SU-DHL-6 (cell line): ENCODE measurements around the gene ACTL8.

Experiments used
- CTCF ChIP-seq: fragments of 200-600 bp; sonication (generic); IDR thresholded peaks from one replicate; pipeline ENCODE4 v1.5.1; 2017; ENCODE audit warnings: antibody characterized with exemption, mild to moderate bottlenecking, low read length, moderate library complexity; ENCODE audit not compliant: insufficient read depth, poor library complexity, severe bottlenecking
- EZH2phosphoT487 ChIP-seq: fragments of 200-600 bp; sonication (generic), shearing (Covaris generic); conservative IDR thresholded peaks from 2 replicates; pipeline ENCODE4 v1.6.1; 2018; ENCODE audit warnings: mild to moderate bottlenecking, antibody characterized with exemption, low read length, moderate library complexity, mixed read lengths

- TF ChIP-seq CTCF (no peak), EZH2phosphoT487 (no peak)
These were observed 16.1 kb upstream of the ACTL8 start for GRCh38 chr1:17739050-17739449.
